Measurements from ENCODE around the gene SPRR2A.
"Not testable (repeated sequence)": the region's sequence is repeated elsewhere in the genome, so short reads cannot be mapped to it uniquely, and the experiment has no call there.

SPRR2A gene
- total RNA-seq, result 0 reads per million in 2 donors

GRCh38 chr1:153057375-153057774 is at the start of gene SPRR2A:
TSS of gene SPRR2A (minus strand) at chr1:153057512. CDS start at chr1:153056735, 777 bp downstream.
- no peak for DNase-seq

- no peak for DNase-seq
Measured at GRCh38 chr1:153100245-153100644, 42.9 kb upstream of the SPRR2A start.

GRCh38 chr1:153099461-153100045 is 42.2 kb upstream of the SPRR2A start:
- no peak for DNase-seq

- no peak for DNase-seq
Measured at GRCh38 chr1:153095764-153096163, 38.5 kb upstream of the SPRR2A start.

DNA sequence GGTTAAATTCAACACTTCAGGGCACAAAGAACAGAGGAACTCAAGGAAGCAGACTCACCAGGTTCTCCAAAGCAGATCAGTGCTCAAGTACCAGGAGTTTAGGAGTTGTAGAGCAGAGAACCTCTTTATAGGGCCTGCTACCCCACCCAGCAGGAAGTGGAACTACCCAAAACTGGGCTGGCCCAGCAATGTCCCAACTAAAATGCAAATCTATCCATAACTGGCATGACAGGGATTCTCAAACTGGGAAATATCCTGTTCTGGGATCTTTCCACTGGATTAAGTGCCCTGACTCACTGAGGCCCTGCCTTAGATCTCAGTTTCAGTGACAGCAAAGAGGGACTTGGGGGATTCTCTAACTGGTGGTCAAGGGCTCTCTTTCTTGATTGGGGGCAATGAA is 37.1 kb upstream of the SPRR2A start, which contains the start of gene SPRR2E:
TSS of gene SPRR2E (minus strand) at position 101 of the 400 bp plus-strand sequence. CDS start 775 bp downstream, outside the sequence.
- no peak for DNase-seq

GRCh38 chr1:153087652-153088051 is 30.3 kb upstream of the SPRR2A start:
- DNase-seq, result no peak

GRCh38 chr1:153081736-153082135 is 24.4 kb upstream of the SPRR2A start:
- no peak for DNase-seq

- DNase-seq, result no peak
Measured at GRCh38 chr1:153072806-153073726, 15.8 kb upstream of the SPRR2A start.

GRCh38 chr1:153071511-153071910 is 14.2 kb upstream of the SPRR2A start, which contains the start of gene SPRR2B:
TSS of gene SPRR2B (minus strand) at chr1:153071611. CDS start at chr1:153070839, 772 bp downstream.
- DNase-seq, result no peak

GRCh38 chr1:153070243-153070642 is 12.9 kb upstream of the SPRR2A start:
- no peak for DNase-seq

DNA sequence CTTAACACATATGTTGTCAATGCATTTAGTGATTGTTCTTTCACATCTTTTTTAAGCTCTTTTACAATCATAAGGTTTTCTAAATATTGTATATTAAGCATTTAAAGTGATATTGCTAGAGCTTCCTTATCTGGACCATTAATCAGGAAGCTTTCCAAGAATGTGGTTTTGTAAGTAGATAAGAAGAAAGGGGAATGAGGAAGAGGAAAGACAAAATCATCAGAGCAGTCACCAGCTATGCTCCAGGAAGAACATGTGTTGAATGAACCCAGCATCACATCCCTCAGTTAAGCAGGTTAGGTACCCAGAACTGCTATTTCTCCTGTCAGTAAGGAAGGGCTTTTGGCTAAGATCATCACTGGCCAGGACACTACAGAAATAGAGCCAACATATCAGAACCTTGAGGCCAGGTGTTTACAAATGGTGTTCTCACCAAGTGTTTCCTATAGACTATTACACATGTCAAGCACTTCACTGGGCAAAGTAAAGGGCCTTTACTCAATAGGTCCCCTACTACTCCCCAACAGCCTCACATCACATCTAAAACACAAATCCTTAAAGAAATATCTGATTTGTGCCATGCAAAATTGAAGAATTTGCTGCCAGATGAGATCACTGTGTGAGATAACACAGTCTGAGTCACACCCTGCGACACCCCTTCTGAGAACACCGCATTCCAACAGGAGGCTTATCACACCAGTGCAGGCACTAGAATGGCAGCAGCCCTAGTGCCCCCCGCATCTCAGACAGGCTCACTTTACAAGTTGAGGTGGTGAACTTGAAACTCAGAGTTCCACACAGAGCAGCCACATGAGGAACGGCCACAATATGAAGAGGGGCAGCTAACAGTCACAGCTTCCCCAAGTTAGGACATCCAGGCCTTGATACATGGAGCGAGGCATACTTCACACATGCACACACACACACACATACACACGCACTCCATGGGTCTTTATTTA is 1.8 kb upstream of the SPRR2A start:
- no peak for DNase-seq

GRCh38 chr1:153058154-153058553 is 842 bp upstream of the SPRR2A start:
- DNase-seq, result no peak

DNA sequence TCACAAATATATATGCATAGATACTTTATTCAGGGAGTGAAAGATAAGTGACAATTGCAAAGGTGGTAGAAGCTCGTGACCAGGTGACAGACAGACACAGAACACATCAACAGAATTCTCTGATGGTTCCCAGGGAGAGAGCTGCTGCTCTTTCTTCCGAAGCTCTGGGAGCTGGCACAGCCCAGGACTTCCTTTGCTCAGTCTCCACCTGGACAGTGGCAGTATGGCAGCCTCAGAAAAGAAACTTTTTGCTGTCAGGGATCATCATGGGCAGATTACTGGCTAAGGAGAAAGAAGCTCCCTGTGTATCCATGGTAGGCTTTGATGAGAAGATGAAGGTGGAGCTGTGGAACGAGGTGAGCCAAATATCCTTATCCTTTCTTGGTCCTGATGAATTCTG is 1.2 kb downstream of the SPRR2A start:
- DNase-seq, result not testable (repeated sequence)

DNA sequence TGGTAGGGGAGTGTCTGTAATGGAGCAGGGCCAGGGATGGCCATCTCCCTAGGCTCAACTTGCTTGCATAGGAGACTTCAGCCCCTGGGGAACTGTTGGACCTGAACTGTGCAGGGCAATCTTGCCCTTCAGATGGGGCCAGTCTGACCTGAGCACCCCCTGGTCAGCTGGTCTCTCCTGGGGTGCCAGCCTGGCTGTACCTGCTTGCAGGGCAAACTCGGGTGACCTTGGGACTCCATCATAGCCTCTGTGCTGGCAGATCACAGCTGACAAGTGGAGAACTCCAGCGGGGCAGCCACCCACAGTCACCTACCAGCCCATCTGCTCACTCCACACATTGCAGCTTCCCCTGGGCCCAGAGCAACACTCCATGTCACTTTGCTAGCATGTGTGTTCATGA is 8.1 kb downstream of the SPRR2A start:
- DNase-seq, result no peak

DNA sequence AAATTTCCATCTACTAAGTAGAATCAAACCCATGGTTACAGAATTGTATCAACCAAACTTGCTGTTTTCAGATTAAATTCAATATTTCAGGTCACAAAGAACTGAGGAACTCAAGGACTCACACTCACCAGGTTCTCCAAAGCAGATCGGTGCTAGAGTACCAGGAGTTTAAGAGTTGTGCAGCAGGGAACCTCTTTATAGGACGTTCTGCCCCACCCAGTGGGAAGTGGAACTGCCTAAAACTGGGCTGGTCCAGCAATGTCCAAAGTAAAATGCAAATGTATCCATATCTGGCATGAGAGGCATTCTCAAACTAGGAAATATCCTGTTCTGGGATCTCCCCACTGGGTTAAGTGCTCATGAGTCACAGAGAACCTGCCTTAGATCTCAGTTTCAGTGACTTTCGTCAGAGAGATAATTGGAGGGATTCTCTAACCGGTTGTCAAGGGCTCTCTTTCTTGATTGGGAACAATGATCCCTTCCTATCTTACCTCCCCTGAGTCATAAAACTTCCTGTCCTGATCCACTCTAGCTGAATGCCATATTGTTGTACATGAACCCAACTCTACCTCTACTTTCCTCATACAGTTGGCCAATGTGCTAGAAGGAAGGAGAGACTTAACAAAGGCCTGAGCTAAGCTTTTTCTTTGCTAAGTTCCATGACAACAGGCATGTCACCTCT is 16.2 kb downstream of the SPRR2A start, which contains the start of gene SPRR2D:
TSS of gene SPRR2D (minus strand) at position 171 of the 682 bp plus-strand sequence. CDS start 774 bp downstream, outside the sequence.
- DNase-seq, result no peak

DNA sequence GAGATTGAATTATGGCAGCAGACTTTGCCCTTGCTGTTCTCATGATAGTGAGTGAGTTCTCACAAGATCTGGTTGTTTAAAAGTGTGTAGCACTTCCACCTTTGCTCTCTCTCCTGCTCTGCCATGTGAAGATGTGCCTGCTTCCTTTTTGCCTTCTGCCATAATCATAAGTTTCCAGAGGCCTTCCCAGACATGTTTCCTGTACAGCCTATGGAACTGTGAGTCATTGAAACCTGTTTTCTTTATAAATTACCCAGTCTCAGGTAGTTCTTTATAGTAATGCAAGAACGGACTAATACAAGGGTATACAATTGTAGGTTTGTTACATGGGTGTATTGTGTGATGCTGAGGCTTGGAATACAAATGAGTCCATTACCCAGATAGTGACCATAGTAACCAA is 22.1 kb downstream of the SPRR2A start:
- DNase-seq, result no peak

- no peak for DNase-seq
Measured at GRCh38 chr1:153032677-153033308, 24.5 kb downstream of the SPRR2A start.

DNA sequence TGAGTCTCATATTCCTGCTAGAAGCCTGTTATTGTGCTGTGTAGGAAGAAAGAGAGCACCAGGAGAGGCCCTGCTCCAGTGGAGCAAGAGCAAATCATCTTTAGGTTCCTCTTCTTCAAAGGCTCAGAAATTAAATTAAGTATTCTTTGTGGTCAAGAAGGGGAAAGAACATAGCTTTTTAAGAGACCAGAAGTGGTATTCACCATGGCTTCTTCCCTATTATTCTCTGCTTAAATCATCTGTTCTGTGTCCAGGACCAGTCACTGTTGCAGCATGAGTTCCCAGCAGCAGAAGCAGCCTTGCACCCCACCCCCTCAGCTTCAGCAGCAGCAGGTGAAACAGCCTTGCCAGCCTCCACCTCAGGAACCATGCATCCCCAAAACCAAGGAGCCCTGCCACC is 25.2 kb downstream of the SPRR2A start:
- DNase-seq, result no peak

DNA sequence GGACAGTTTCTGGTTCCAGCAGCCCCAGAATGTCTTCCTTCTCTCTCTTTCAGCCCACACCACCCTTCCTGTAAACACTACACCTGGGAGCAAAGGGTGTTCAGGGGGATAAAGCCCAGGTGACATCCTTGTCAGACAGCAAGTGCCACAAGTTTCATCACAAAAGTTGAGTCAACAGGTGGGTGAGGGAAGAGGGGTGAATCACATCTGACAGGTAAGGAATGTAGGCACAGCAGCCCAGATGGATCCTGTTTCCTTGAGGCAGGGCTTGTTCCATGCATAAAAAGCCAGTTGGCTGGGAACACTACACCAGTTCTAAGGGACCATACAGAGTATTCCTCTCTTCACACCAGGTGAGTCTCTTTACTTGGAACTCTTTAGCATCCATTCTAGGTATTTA is 26.4 kb downstream of the SPRR2A start, which contains the start of gene SPRR1B:
TSS of gene SPRR1B (plus strand) at position 309 of the 400 bp plus-strand sequence. CDS start 1,143 bp downstream, outside the sequence.
- DNase-seq, result no peak

GRCh38 chr1:153028766-153029165 is 28.5 kb downstream of the SPRR2A start:
- no peak for DNase-seq

- DNase-seq, result no peak
Measured at GRCh38 chr1:153025797-153026196, 31.5 kb downstream of the SPRR2A start.
